K562 (cell line): ENCODE results near the gene MADCAM1. TPM values are rescaled to one million over a fixed set of nuclear protein-coding genes. Genes with fewer than 3 reads are reported as not detected.

Source experiments
- CHD4 ChIP-seq: fragments of 200-600 bp; sonication (generic); IDR thresholded peaks from 3 replicates; pipeline ENCODE4 v1.6.1; 2012; ENCODE audit warnings: low read depth, mild to moderate bottlenecking, mixed read lengths, low read length, inconsistent platforms; ENCODE audit not compliant: insufficient read depth, insufficient replicate concordance, poor library complexity, severe bottlenecking
- CREB3 ChIP-seq: fragments of 450-650 bp; conservative IDR thresholded peaks from 2 replicates; pipeline ENCODE4 v1.6.1; 2016; ENCODE audit warnings: missing genetic modification characterization, low read depth, mild to moderate bottlenecking, missing compliant biosample characterization, moderate library complexity
- ILF3 ChIP-seq: fragments of 450-650 bp; IDR thresholded peaks from 2 replicates; pipeline ENCODE4 v1.6.1; 2018; ENCODE audit warnings: antibody characterized with exemption, mild to moderate bottlenecking, moderate library complexity, borderline replicate concordance
- ILK ChIP-seq: fragments of 450-650 bp; IDR thresholded peaks from 2 replicates; pipeline ENCODE4 v1.6.1; 2016; ENCODE audit warnings: missing genetic modification characterization, low read depth, mild to moderate bottlenecking, missing compliant biosample characterization, moderate library complexity, borderline replicate concordance
- KAT2B ChIP-seq: IDR thresholded peaks from one replicate; pipeline ENCODE4 v1.6.1; 2012; ENCODE audit warnings: low read depth, mild to moderate bottlenecking, control low read depth, inconsistent platforms, low read length, moderate library complexity
- MCM7 ChIP-seq, 2 experiments: fragments of 450-650 bp; IDR thresholded peaks; 2 replicates each; pipeline ENCODE4 v1.6.1; 2016 to 2018
- MECOM ChIP-seq: fragments of 250-450 bp; sonication (Bioruptor Pico); IDR thresholded peaks from 2 replicates; pipeline ENCODE4 v1.8.0; 2022; ENCODE audit warnings: inconsistent platforms
- MLX ChIP-seq, 2 experiments: fragments of 450-650 bp in 1 of 2; sonication (generic) in 1 of 2; formaldehyde crosslinking; conservative IDR thresholded peaks; 2 replicates each; pipeline versions ENCODE4 v1.4.0 to v1.8.1; 2020 to 2022; ENCODE audit warnings: mild to moderate bottlenecking in 1 of 2, missing genetic modification reagents in 1 of 2
- MTF1 ChIP-seq: fragments of 250-450 bp; sonication (Bioruptor Pico); IDR thresholded peaks from 2 replicates; pipeline ENCODE4 v1.9.0; 2021; ENCODE audit warnings: moderate library complexity, mild to moderate bottlenecking, inconsistent platforms, borderline replicate concordance
- NFIC ChIP-seq: fragments of 450-650 bp; IDR thresholded peaks from 2 replicates; pipeline ENCODE4 v1.6.1; 2017; ENCODE audit warnings: mild to moderate bottlenecking, inconsistent platforms
- NKRF ChIP-seq: fragments of 450-650 bp; IDR thresholded peaks from 2 replicates; pipeline ENCODE4 v1.6.1; 2016; ENCODE audit warnings: borderline replicate concordance
- NONO ChIP-seq, 2 experiments: fragments of 200-400 bp in 1 of 2; fragments of 450-650 bp in 1 of 2; formaldehyde crosslinking in 1 of 2; IDR thresholded peaks; 2 replicates each; pipeline ENCODE4 v1.6.1; 2017; ENCODE audit warnings: low read depth in 2 of 2, mild to moderate bottlenecking in 2 of 2, moderate library complexity in 2 of 2, low read length in 1 of 2
- POLR2H ChIP-seq: IDR thresholded peaks from 2 replicates; pipeline ENCODE4 v1.6.1; 2016; ENCODE audit warnings: missing genetic modification characterization, low read depth, mild to moderate bottlenecking, control low read depth, missing compliant biosample characterization, moderate library complexity
- RBM39 ChIP-seq: fragments of 200-400 bp; formaldehyde crosslinking; optimal IDR thresholded peaks from 2 replicates; pipeline ENCODE3; 2018; ENCODE audit warnings: low read depth, low read length
- SAFB ChIP-seq: fragments of 200-400 bp; formaldehyde crosslinking; IDR thresholded peaks from 2 replicates; pipeline ENCODE4 v1.6.1; 2017; ENCODE audit warnings: low read depth, low read length, borderline replicate concordance
- SMAD1 ChIP-seq: fragments of 150-350 bp; IDR thresholded peaks from 2 replicates; pipeline ENCODE4 v1.6.1; 2014; ENCODE audit warnings: low read length, low read depth; ENCODE audit not compliant: partially characterized antibody
- SMC3 ChIP-seq: conservative IDR thresholded peaks from 2 replicates; pipeline ENCODE4 v1.6.1; 2011; ENCODE audit warnings: low read depth, low read length, improper control_type of control experiment; ENCODE audit not compliant: insufficient read depth
- SNRNP70 ChIP-seq: fragments of 200-400 bp; formaldehyde crosslinking; optimal IDR thresholded peaks from 2 replicates; pipeline ENCODE3; 2017; ENCODE audit warnings: low read depth, low read length
- SRF ChIP-seq, 2 experiments: fragments of 250-450, 450-650 bp in 1 of 2; sonication (Bioruptor Pico) in 1 of 2; sonication (generic) in 1 of 2; formaldehyde crosslinking; IDR thresholded peaks; 2 replicates each; pipeline versions ENCODE4 v1.5.0 to v1.5.1; 2020 to 2022; ENCODE audit warnings: mild to moderate bottlenecking in 1 of 2, missing genetic modification reagents in 1 of 2
- TFAP4 ChIP-seq: sonication (generic); formaldehyde crosslinking; IDR thresholded peaks from 2 replicates; pipeline ENCODE4 v1.8.0; 2022; ENCODE audit warnings: missing genetic modification reagents, mild to moderate bottlenecking, moderate library complexity, borderline replicate concordance
- ZFP30 ChIP-seq: fragments of 250-450 bp; sonication (Bioruptor Pico); IDR thresholded peaks from 2 replicates; pipeline ENCODE4 v1.8.0; 2022; ENCODE audit warnings: moderate library complexity, mild to moderate bottlenecking, inconsistent platforms, borderline replicate concordance
- polyA plus RNA-seq, 8 experiments: library from polyadenylated mRNA; depleted of rRNA in 4 of 8; stranded (reverse) in 5 of 8; unstranded in 3 of 8; fragments of >200 nt; fragmentation: Nextera tagmentation in 2 of 8; fragmentation: Illumina TruSeq in 1 of 8; extraction: Ambion mirVana in 2 of 8; extraction: Trizol in 1 of 8; gene quantifications; 2 replicates each; pipeline versions ENCODE4 v1.2.1 to v1.2.3, GENCODE V29; 2011 to 2014; ENCODE audit warnings: inconsistent platforms in 1 of 8, missing spikeins in 1 of 8
- total RNA-seq, 7 experiments: library from RNA; depleted of rRNA in 6 of 7; stranded (reverse); fragments of >200 nt in 6 of 7; fragmentation: Illumina TruSeq in 2 of 7; extraction: Trizol in 2 of 7; gene quantifications; 2 replicates each; pipeline versions ENCODE4 v1.2.1 to v1.2.3, GENCODE V29; 2011 to 2021; ENCODE audit warnings: low replicate concordance in 1 of 7

Gene MADCAM1
- total and polyA plus RNA-seq, 9 of the 15 experiments (the other 6 are each of a cell fraction or from before 2014, with no cell fraction given): 0.09 to 0.36 (median 0.09) TPM; not detected in 6

- TF ChIP-seq SNRNP70: no peak
- peak; percentile 93 for TF ChIP-seq CREB3 (tag)
- TF ChIP-seq NONO (IDR thresholded peaks at IDR 0.05; ENCODE audit: low read depth in 2 of 2, low read length in 1 of 2): peak in 1 of 2 experiments; percentile 60; a peak in 1 of 4 replicates
- TF ChIP-seq NKRF: peak; percentile 63; the same call in 1 of the 2 replicates
- TF ChIP-seq TFAP4 (CRISPR knock-in tag): peak; percentile 45; the same call in 1 of the 2 replicates
- TF ChIP-seq SMAD1: no peak
- TF ChIP-seq CHD4: no peak
- no peak for TF ChIP-seq POLR2H
- TF ChIP-seq SRF (CRISPR knock-in tag; IDR thresholded peaks at IDR 0.05): peak in 1 of 2 experiments; percentile 73; a peak in 2 of 4 replicates
- TF ChIP-seq MECOM (CRISPR knock-in tag): no peak
- TF ChIP-seq SMC3: no peak
- no peak for TF ChIP-seq MCM7 (IDR thresholded peaks at IDR 0.05)
- no peak for TF ChIP-seq SAFB
- TF ChIP-seq KAT2B: no peak
- TF ChIP-seq MTF1: no peak
- TF ChIP-seq RBM39: no peak
- peak; percentile 99 for TF ChIP-seq NFIC
- TF ChIP-seq ZFP30 (CRISPR knock-in tag): no peak
- TF ChIP-seq ILF3: no peak
- no peak for TF ChIP-seq ILK (tag)
- 0 out of 4 replicates have a peak, but pooled peaks of 1 of the 2 experiments have one; percentile 33 for TF ChIP-seq MLX (CRISPR knock-in tag; conservative IDR thresholded peaks at IDR 0.05)
These were observed 11.3 kb downstream of the MADCAM1 start, which contains the start of gene TPGS1 (continued) for GRCh38 chr19:507286-508203.
